Kidney glomerular epithelial cell (primary cell): ENCODE data around the gene THSD4.
"Not testable (repeated sequence)": the region's sequence is repeated elsewhere in the genome, so short reads cannot be mapped to it uniquely, and the experiment has no call there.

Experiments used
- DNase-seq: peaks from one replicate; lab custom pipeline; 2025; lab: John Stamatoyannopoulos, UW

Gene THSD4

GRCh38 chr15:71261418-71261817 is 146.1 kb downstream of the THSD4 start:
- no peak for DNase-seq

- no peak for DNase-seq
Measured at GRCh38 chr15:71261909-71262308, 146.6 kb downstream of the THSD4 start.

- no peak for DNase-seq
Measured at GRCh38 chr15:71262599-71262998, 147.3 kb downstream of the THSD4 start.

- DNase-seq, result not testable (repeated sequence)
Measured at GRCh38 chr15:71265606-71266005, 150.3 kb downstream of the THSD4 start.

GRCh38 chr15:71271327-71271726 is 156.1 kb downstream of the THSD4 start:
- DNase-seq, result no peak

GRCh38 chr15:71272932-71273331 is 157.7 kb downstream of the THSD4 start:
- DNase-seq, result no peak

GRCh38 chr15:71273731-71274447 is 158.6 kb downstream of the THSD4 start:
- DNase-seq, result no peak

DNA sequence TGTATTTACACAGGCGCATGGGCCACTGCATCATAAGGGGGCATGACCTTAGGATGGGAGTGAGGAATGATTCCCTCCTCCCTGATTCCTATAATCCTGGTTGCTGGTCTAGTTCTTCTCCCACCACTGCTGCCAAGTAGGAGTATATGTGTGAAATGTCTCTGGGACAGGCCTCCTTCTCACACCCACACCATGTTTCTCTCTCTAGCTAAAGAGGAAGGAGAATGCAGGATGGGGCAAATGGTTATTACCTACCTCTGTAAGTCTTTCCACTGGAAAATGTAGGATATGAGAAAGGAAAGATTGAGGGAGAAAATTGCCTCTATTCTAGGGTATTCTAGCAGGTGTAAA is 159.2 kb downstream of the THSD4 start:
- no peak for DNase-seq

- DNase-seq, result peak; percentile 9
Measured at GRCh38 chr15:71275098-71275497, 159.8 kb downstream of the THSD4 start.

GRCh38 chr15:71275566-71276335 is 160.5 kb downstream of the THSD4 start:
- DNase-seq, result no peak

DNA sequence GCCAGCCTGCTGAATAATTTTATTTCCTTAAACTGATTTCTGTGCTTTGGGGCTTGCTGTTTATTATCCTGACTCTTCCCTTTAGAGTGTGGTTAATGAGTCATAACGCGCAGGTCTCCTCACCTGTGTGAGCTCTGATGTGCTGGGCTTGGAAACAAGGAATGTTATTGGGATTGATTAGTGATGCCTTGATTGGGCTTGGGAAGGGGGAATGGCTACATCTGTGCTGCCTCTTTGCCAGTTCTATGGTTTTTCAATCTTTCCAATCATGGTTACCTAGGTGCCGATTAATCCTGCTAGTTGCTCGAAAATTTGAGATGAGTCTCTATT is 161.0 kb downstream of the THSD4 start:
- DNase-seq, result no peak

- peak; percentile 95 for DNase-seq
Measured at GRCh38 chr15:71278989-71279756, 163.9 kb downstream of the THSD4 start.

GRCh38 chr15:71279757-71280141 is 164.5 kb downstream of the THSD4 start:
- DNase-seq, result no peak

DNA sequence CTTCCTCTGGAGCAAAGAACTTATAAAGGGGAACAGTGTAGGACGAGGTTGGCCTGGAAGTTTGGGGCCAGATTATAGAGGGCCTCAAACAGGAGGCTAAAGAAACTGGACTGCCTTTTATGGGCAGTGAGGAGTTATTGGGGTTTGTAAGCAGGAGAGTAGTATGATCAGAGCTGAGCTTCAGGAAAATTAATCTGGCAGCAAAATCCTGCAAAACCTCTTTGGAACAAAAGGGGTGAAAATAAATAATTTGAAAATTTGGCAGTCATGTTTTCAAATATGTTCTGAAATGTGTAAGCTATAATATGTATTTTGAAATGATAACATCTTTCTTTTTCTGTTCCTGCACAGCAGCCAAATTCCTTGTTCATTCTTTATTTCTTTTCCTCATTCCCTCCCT is 164.9 kb downstream of the THSD4 start:
- no peak for DNase-seq

GRCh38 chr15:71281256-71281655 is 166.0 kb downstream of the THSD4 start:
- no peak for DNase-seq

GRCh38 chr15:71282076-71282475 is 166.8 kb downstream of the THSD4 start:
- no peak for DNase-seq

GRCh38 chr15:71288348-71288955 is 173.2 kb downstream of the THSD4 start:
- DNase-seq, result no peak

GRCh38 chr15:71290002-71290401 is 174.7 kb downstream of the THSD4 start:
- no peak for DNase-seq

GRCh38 chr15:71290881-71291635 is 175.8 kb downstream of the THSD4 start:
- DNase-seq, result no peak

- DNase-seq, result no peak
Measured at GRCh38 chr15:71291723-71292122, 176.5 kb downstream of the THSD4 start.

DNA sequence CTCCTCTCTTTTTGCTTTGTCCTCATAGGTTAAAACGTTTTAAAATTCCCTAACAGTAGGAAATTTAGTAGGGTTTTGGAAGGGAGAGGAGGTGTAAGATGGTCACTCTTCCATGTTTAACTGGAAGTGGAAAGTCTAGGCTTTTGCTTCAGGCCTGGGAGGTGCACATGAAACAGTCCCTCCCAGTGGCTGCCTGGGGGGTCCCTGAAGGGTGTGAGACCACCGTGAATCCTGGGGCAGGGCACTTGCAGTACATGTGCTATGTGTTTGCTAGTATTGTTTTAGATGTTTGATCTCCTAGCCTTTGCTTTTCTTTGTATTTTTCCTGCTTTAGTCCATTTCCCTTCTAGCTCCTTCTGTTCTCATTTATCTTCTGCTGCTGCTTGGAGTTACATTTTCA is 178.5 kb downstream of the THSD4 start:
- DNase-seq, result no peak
